H1 (cell line): ENCODE data around the gene FMNL1. TPM values are rescaled to one million over a fixed set of nuclear protein-coding genes. Genes with fewer than 3 reads are reported as not detected.

Source experiments
- CTCF ChIA-PET: fragments of 300-600 bp; sonication (Branson Sonifier 250); formaldehyde crosslinking; loops from one replicate; lab custom pipeline; 2021; ENCODE audit not compliant: partially characterized antibody; lab: Charles Lee
- POLR2A ChIA-PET: fragments of 300-600 bp; sonication (Branson Sonifier 250); formaldehyde crosslinking; loops from one replicate; lab custom pipeline; 2021; ENCODE audit warnings: inconsistent platforms; ENCODE audit not compliant: partially characterized antibody; lab: Charles Lee
- DNase-seq, 2 experiments: peaks; one replicate each; pipeline versions ENCODE4 v3.0.0 to v3.0.0-alpha.2; 2010 to 2022; ENCODE audit warnings: low spot score in 2 of 2, low read depth in 1 of 2, mixed read lengths in 1 of 2
- FAIRE-seq: peaks from 2 replicates; lab custom pipeline; 2011; peaks lifted over from hg19 to GRCh38; lab: Jason Lieb, UNC
- H2AFZ ChIP-seq: 2 replicates; pipeline ENCODE4 v1.8.1; 2012; ENCODE audit warnings: low read length, inconsistent platforms
- H2AK5ac ChIP-seq: 2 replicates; pipeline ENCODE4 v1.6.1; 2013; ENCODE audit warnings: low read depth, low read length
- H2BK120ac ChIP-seq: replicated peaks from 2 replicates; pipeline ENCODE3; 2013; ENCODE audit warnings: low read depth, low read length, inconsistent platforms
- H2BK12ac ChIP-seq: 2 replicates; pipeline ENCODE4 v1.6.1; 2013; ENCODE audit warnings: low read depth, low read length
- H2BK15ac ChIP-seq: 2 replicates; pipeline ENCODE4 v1.6.1; 2013; ENCODE audit warnings: low read length
- H2BK20ac ChIP-seq: 2 replicates; pipeline ENCODE4 v1.6.1; 2013; ENCODE audit warnings: low read length
- H2BK5ac ChIP-seq: 2 replicates; pipeline ENCODE4 v1.6.1; 2013; ENCODE audit warnings: low read depth, low read length
- H3K14ac ChIP-seq: 2 replicates; pipeline ENCODE4 v1.6.1; 2013; ENCODE audit warnings: inconsistent platforms; ENCODE audit not compliant: insufficient read length
- H3K18ac ChIP-seq: 2 replicates; pipeline ENCODE4 v1.6.1; 2013; ENCODE audit warnings: low read length; ENCODE audit errors: extremely low read depth
- H3K23ac ChIP-seq: 2 replicates; pipeline ENCODE4 v1.6.1; 2013; ENCODE audit warnings: inconsistent platforms; ENCODE audit not compliant: insufficient read length
- H3K23me2 ChIP-seq: 2 replicates; pipeline ENCODE4 v1.6.1; 2013; ENCODE audit warnings: low read depth, low read length
- H3K27ac ChIP-seq: 2 replicates; pipeline ENCODE4 v1.6.1; 2011; ENCODE audit warnings: low read depth, low read length, inconsistent platforms
- H3K27me3 ChIP-seq, 4 experiments: replicated peaks in 1 of 4; 1 replicate in 1 of 4; 2 replicates in 3 of 4; pipeline versions ENCODE4 v1.6.1 to v1.8.1; 2011 to 2013; ENCODE audit warnings: low read length in 3 of 4, mild to moderate bottlenecking in 3 of 4, inconsistent platforms in 2 of 4, mixed read lengths in 2 of 4, moderate library complexity in 1 of 4; ENCODE audit not compliant: control insufficient read depth in 3 of 4, insufficient read depth in 3 of 4; ENCODE audit errors: extremely low read depth in 1 of 4
- H3K36me3 ChIP-seq, 4 experiments: 2 replicates each; pipeline versions ENCODE4 v1.6.1 to v1.8.1; 2011 to 2013; ENCODE audit warnings: mild to moderate bottlenecking in 4 of 4, low read length in 3 of 4, moderate library complexity in 2 of 4, control low read depth in 1 of 4, inconsistent platforms in 1 of 4; ENCODE audit not compliant: insufficient read depth in 4 of 4, control insufficient read depth in 2 of 4
- H3K4ac ChIP-seq: replicated peaks from 2 replicates; pipeline ENCODE3; 2013; ENCODE audit warnings: low read length, low read depth, mixed read lengths, inconsistent platforms; ENCODE audit not compliant: insufficient read length
- H3K4me1 ChIP-seq, 4 experiments: replicated peaks in 1 of 4; 1 replicate in 1 of 4; 2 replicates in 3 of 4; pipeline versions ENCODE4 v1.6.1 to v1.8.1; 2011 to 2013; ENCODE audit warnings: low read length in 3 of 4, inconsistent platforms in 2 of 4, mixed read lengths in 1 of 4; ENCODE audit not compliant: insufficient read depth in 4 of 4, control insufficient read depth in 3 of 4
- H3K4me2 ChIP-seq, 2 experiments: 2 replicates each; pipeline versions ENCODE4 v1.6.1 to v1.8.1; 2011 to 2013; ENCODE audit warnings: low read depth in 2 of 2, low read length in 2 of 2, control low read depth in 1 of 2, inconsistent platforms in 1 of 2, mild to moderate bottlenecking in 1 of 2; ENCODE audit not compliant: insufficient read depth in 1 of 2
- H3K4me3 ChIP-seq, 4 experiments: fragments of 200-600, 300-600 bp in 1 of 4; sonication (generic), shearing (Covaris generic), sonication (Bioruptor Twin) in 1 of 4; 2 replicates each; pipeline versions ENCODE4 v1.5.1 to v1.8.1; 2011 to 2016; ENCODE audit warnings: low read length in 4 of 4, low read depth in 3 of 4, control low read depth in 2 of 4, inconsistent platforms in 2 of 4, mild to moderate bottlenecking in 2 of 4, mixed read lengths in 1 of 4, moderate library complexity in 1 of 4; ENCODE audit not compliant: insufficient read depth in 2 of 4; ENCODE audit errors: extremely low read depth in 1 of 4
- H3K56ac ChIP-seq: replicated peaks from 2 replicates; pipeline ENCODE3; 2013; ENCODE audit warnings: low read depth, mild to moderate bottlenecking, mixed read lengths, low read length, inconsistent platforms; ENCODE audit not compliant: insufficient read length
- H3K79me1 ChIP-seq: 2 replicates; pipeline ENCODE4 v1.6.1; 2013; ENCODE audit warnings: low read depth, low read length, control low read depth
- H3K79me2 ChIP-seq, 2 experiments: 2 replicates each; pipeline versions ENCODE4 v1.6.1 to v1.8.1; 2012 to 2013; ENCODE audit warnings: low read length in 2 of 2, mild to moderate bottlenecking in 2 of 2, inconsistent platforms in 1 of 2; ENCODE audit not compliant: insufficient read depth in 2 of 2, control insufficient read depth in 1 of 2
- H3K9ac ChIP-seq, 4 experiments: replicated peaks in 1 of 4; 1 replicate in 1 of 4; 2 replicates in 3 of 4; pipeline versions ENCODE4 v1.6.1 to v1.8.1; 2011 to 2013; ENCODE audit warnings: low read depth in 3 of 4, low read length in 3 of 4, control low read depth in 2 of 4, mild to moderate bottlenecking in 2 of 4, moderate library complexity in 2 of 4, inconsistent platforms in 1 of 4; ENCODE audit errors: extremely low read depth in 1 of 4
- H3K9me3 ChIP-seq, 2 experiments: 2 replicates each; pipeline versions ENCODE4 v1.6.1 to v1.8.1; 2012 to 2013; ENCODE audit warnings: mild to moderate bottlenecking in 2 of 2, moderate library complexity in 2 of 2, control low read depth in 1 of 2, inconsistent platforms in 1 of 2, low read depth in 1 of 2, low read length in 1 of 2, mixed read lengths in 1 of 2; ENCODE audit not compliant: insufficient read depth in 2 of 2
- H4K20me1 ChIP-seq, 2 experiments: replicated peaks in 1 of 2; 2 replicates each; pipeline versions ENCODE3 to v1.8.1; 2011 to 2013; ENCODE audit warnings: inconsistent platforms in 2 of 2, low read length in 2 of 2, mild to moderate bottlenecking in 1 of 2; ENCODE audit not compliant: insufficient read depth in 2 of 2, control insufficient read depth in 1 of 2
- H4K5ac ChIP-seq: 2 replicates; pipeline ENCODE4 v1.6.1; 2013; ENCODE audit warnings: low read length, low read depth, mixed read lengths, inconsistent platforms; ENCODE audit not compliant: insufficient read length
- H4K8ac ChIP-seq: 2 replicates; pipeline ENCODE4 v1.8.0; 2013; ENCODE audit warnings: mild to moderate bottlenecking, moderate library complexity, low read length, inconsistent platforms; ENCODE audit not compliant: insufficient read depth; ENCODE audit errors: extremely low read depth
- H4K91ac ChIP-seq: replicated peaks from 2 replicates; pipeline ENCODE3; 2013; ENCODE audit warnings: low read length, mixed read lengths, inconsistent platforms; ENCODE audit not compliant: insufficient read length
- BACH1 ChIP-seq: IDR thresholded peaks from 2 replicates; pipeline ENCODE4 v1.6.1; 2012; ENCODE audit warnings: low read length, improper control_type of control experiment
- CBX8 ChIP-seq: fragments of 300-800, 300-1000 bp; sonication (generic); IDR thresholded peaks from 2 replicates; pipeline ENCODE4 v1.7.1; 2016; ENCODE audit warnings: low read depth, low read length, borderline replicate concordance
- CHD2 ChIP-seq: IDR thresholded peaks from 2 replicates; pipeline ENCODE4 v1.6.1; 2012; ENCODE audit warnings: low read length, improper control_type of control experiment
- GTF2F1 ChIP-seq: IDR thresholded peaks from 2 replicates; pipeline ENCODE4 v1.6.1; 2012; ENCODE audit warnings: low read depth, low read length, improper control_type of control experiment, borderline replicate concordance
- HDAC2 ChIP-seq, 2 experiments: fragments of 300-600 bp in 1 of 2; sonication (generic) in 1 of 2; IDR thresholded peaks; 2 replicates each; pipeline ENCODE4 v1.6.1; 2011 to 2012; ENCODE audit warnings: low read depth in 2 of 2, low read length in 2 of 2, mild to moderate bottlenecking in 2 of 2, moderate library complexity in 2 of 2, borderline replicate concordance in 1 of 2, inconsistent platforms in 1 of 2
- KDM1A ChIP-seq: fragments of 200-600, 300-600 bp; sonication (generic); IDR thresholded peaks from 2 replicates; pipeline ENCODE4 v1.7.1; 2016; ENCODE audit warnings: mild to moderate bottlenecking, low read length, borderline replicate concordance
- KDM5A ChIP-seq: fragments of 200-600 bp; IDR thresholded peaks from 2 replicates; pipeline ENCODE4 v1.7.1; 2012; ENCODE audit warnings: mild to moderate bottlenecking, low read length, inconsistent platforms, mixed read lengths
- NRF1 ChIP-seq: IDR thresholded peaks from 2 replicates; pipeline ENCODE4 v1.6.1; 2011; ENCODE audit warnings: mild to moderate bottlenecking, low read depth, low read length, improper control_type of control experiment
- RXRA ChIP-seq: IDR thresholded peaks from 2 replicates; pipeline ENCODE4 v1.6.1; 2011; ENCODE audit warnings: low read depth, mild to moderate bottlenecking, low read length, moderate library complexity; ENCODE audit not compliant: insufficient read depth
- SIN3A ChIP-seq, 2 experiments: IDR thresholded peaks in 1 of 2; conservative IDR thresholded peaks in 1 of 2; 2 replicates each; pipeline ENCODE4 v1.6.1; 2011 to 2012; ENCODE audit warnings: low read length in 2 of 2, improper control_type of control experiment in 1 of 2, low read depth in 1 of 2, mild to moderate bottlenecking in 1 of 2
- SP2 ChIP-seq: IDR thresholded peaks from 2 replicates; pipeline ENCODE4 v1.6.1; 2012; ENCODE audit warnings: mild to moderate bottlenecking, low read length, inconsistent platforms
- SUZ12 ChIP-seq: fragments of 200-600 bp; sonication (generic); IDR thresholded peaks from 2 replicates; pipeline ENCODE4 v1.6.1; 2012; ENCODE audit warnings: mild to moderate bottlenecking, inconsistent platforms, low read length, moderate library complexity, mixed read lengths
- WGBS, 2 experiments: shearing (Covaris generic) in 1 of 2; methylation state at CpG; one replicate each; pipeline versions ENCODE4 v1.1.6 to v1.1.7; 2013 to 2015; ENCODE audit warnings: low lambda C conversion rate in 2 of 2, mixed read lengths in 2 of 2, inconsistent platforms in 1 of 2, low coverage in 1 of 2, missing lambda C conversion rate in 1 of 2; ENCODE audit not compliant: insufficient replicate concordance in 2 of 2, insufficient coverage in 1 of 2, insufficient read length in 1 of 2; ENCODE audit errors: extremely low coverage in 1 of 2, missing lambda C conversion rate in 1 of 2; 5-methylcytosine and 5-hydroxymethylcytosine counted together
- polyA plus RNA-seq, 7 experiments: library from polyadenylated mRNA; depleted of rRNA in 3 of 7; stranded (reverse) in 5 of 7; unstranded in 2 of 7; fragments of >200 nt in 5 of 7; fragments of 200-250 nt in 2 of 7; gene quantifications; 1 replicate in 5 of 7; 2 replicates in 1 of 7; 4 replicates in 1 of 7; pipeline versions ENCODE4 v1.2.1 to v1.2.3, GENCODE V29; 2011 to 2013; ENCODE audit warnings: missing spikeins in 2 of 7, mixed read lengths in 2 of 7
- total RNA-seq: library from RNA; stranded (reverse); fragmentation: NEBNext Ultra II Directional; extraction: Animal tissue kit (Norgen Biotek cat#: 25700); gene quantifications from 2 replicates; pipeline ENCODE4 v1.2.1, GENCODE V29; 2021

Gene FMNL1
- total and polyA plus RNA-seq, 2 of the 8 experiments (the other 6 are each of a cell fraction or from before 2014, with no cell fraction given) = 2.5 to 8.6 TPM

DNA sequence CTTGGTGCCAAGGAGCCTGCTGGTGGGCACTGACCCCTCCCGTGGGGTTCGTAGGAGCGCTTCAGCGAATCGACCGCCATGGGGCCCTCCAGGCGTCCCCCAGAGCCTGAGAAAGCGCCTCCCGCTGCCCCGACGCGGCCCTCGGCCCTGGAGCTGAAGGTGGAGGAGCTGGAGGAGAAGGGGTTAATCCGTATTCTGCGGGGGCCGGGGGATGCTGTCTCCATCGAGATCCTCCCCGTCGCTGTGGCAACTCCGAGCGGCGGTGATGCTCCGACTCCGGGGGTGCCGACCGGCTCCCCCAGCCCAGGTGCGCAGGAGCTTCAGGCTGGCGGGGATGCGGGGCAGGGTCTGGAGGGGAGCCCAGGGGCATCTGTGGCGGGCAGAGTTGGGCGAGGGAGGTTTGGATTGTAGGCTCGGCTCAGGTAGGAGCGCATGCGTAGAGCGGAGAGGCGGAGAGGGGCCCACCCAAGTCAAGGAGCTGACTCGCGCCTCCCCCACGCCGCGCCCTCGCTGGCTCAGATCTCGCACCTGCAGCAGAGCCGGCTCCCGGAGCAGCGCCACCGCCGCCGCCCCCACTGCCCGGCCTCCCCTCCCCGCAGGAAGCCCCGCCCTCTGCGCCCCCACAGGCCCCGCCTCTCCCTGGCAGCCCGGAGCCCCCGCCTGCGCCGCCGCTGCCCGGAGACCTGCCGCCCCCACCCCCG, 19.8 kb downstream of the FMNL1 start:
- no peak overlapping the region for H2BK120ac ChIP-seq
- no peak overlapping the region for H2BK5ac ChIP-seq
- H3K18ac ChIP-seq = no peak overlapping the region; the same call in 1 of the 2 replicates
- no peaks in the 10 kb centered on the region for H3K79me2 ChIP-seq
- H4K5ac ChIP-seq = peak overlapping the region; percentile 25
- FAIRE-seq (no peak), DNase-seq (peak in 1 of 2 experiments; percentile 84)
- no peak overlapping the region for H2BK15ac ChIP-seq
- peak overlapping the region; percentile 72; the same call in 1 of the 2 replicates for H4K8ac ChIP-seq
- H2AK5ac ChIP-seq = no peak overlapping the region
- peak overlapping the region; percentile 54 to 73 (median 60) for H3K4me3 ChIP-seq
- CTCF ChIA-PET = interaction anchor here (0.9 to 22.1 kb wide), 10 partner anchors 6 to 186 kb away, joined by 3 to 362 read pairs (median 5); no protein-coding TSS in a partner anchor
- WGBS, 2 experiments = 0% methylated on average over 32 of the region's 62 CpGs; no CpG with 5 or more reads in 1 of the 2 experiments
- H3K79me1 ChIP-seq = no peaks in the 10 kb centered on the region
- H3K56ac ChIP-seq = peak overlapping the region; percentile 11
- H3K23me2 ChIP-seq = peaks cover 14% of the 10 kb centered on the region; the same call in 1 of the 2 replicates
- no peak overlapping the region for H3K14ac ChIP-seq
- no peaks in the 10 kb centered on the region for H3K36me3 ChIP-seq
- no peak overlapping the region for H3K23ac ChIP-seq
- peak overlapping the region; percentile 77 to 85 for H3K4me2 ChIP-seq
- peak overlapping the region; percentile 65 for H3K4ac ChIP-seq
- peaks cover 0 to 25% (median 18%) of the 10 kb centered on the region in 4 experiments; a peak in 6 of 7 replicates for H3K27me3 ChIP-seq
- POLR2A ChIA-PET = interaction anchor here (0.8 to 4.5 kb wide), 9 partner anchors 10 to 130 kb away, joined by 3 to 24 read pairs (median 3); partner anchors contain the start of gene HEXIM1
- no peak overlapping the region for H4K91ac ChIP-seq
- peaks cover 1 to 3% of the 10 kb centered on the region in 2 experiments for H4K20me1 ChIP-seq
- H3K4me1 ChIP-seq = peaks cover 0 to 18% (median 13%) of the 10 kb centered on the region in 4 experiments; a peak in 6 of 7 replicates
- no peak overlapping the region; a peak in 1 of 7 replicates for H3K9ac ChIP-seq
- no peak overlapping the region for H2BK20ac ChIP-seq
- H2BK12ac ChIP-seq = no peak overlapping the region
- H3K27ac ChIP-seq = no peak overlapping the region
- H3K9me3 ChIP-seq = no peaks in the 10 kb centered on the region
- no peak overlapping the region for H2AFZ ChIP-seq
- TF ChIP-seq KDM1A (no peak), RXRA (no peak), CHD2 (no peak), SUZ12 (no peak), SP2 (no peak), BACH1 (no peak), KDM5A (no peak), NRF1 (peak; percentile 56), GTF2F1 (no peak), CBX8 (no peak), SIN3A (conservative IDR thresholded peaks at IDR 0.05 in 1 of 2, IDR thresholded peaks at IDR 0.05 in 1 of 2; ENCODE audit: low read depth in 1 of 2, low read length in 2 of 2) (0 out of 4 replicates have a peak, but pooled peaks have one; percentile 37 to 75), HDAC2 (IDR thresholded peaks at IDR 0.05; ENCODE audit: borderline replicate concordance in 1 of 2, low read depth in 2 of 2, low read length in 2 of 2) (no peak)
